H54 (cell line): ENCODE measurements around the gene DMBT1.

Source experiments
- DNase-seq: peaks from one replicate; pipeline ENCODE4 v3.0.0; 2011; ENCODE audit warnings: low spot score, mixed read lengths; ENCODE audit not compliant: insufficient read length
- FAIRE-seq: peaks from 3 replicates; lab custom pipeline; 2011; peaks lifted over from hg19 to GRCh38; lab: Jason Lieb, UNC
- POLR2A ChIP-seq: IDR thresholded peaks from 2 replicates; pipeline ENCODE4 v1.6.1; 2011; ENCODE audit warnings: low read depth, mild to moderate bottlenecking, low read length

Gene DMBT1

DNA sequence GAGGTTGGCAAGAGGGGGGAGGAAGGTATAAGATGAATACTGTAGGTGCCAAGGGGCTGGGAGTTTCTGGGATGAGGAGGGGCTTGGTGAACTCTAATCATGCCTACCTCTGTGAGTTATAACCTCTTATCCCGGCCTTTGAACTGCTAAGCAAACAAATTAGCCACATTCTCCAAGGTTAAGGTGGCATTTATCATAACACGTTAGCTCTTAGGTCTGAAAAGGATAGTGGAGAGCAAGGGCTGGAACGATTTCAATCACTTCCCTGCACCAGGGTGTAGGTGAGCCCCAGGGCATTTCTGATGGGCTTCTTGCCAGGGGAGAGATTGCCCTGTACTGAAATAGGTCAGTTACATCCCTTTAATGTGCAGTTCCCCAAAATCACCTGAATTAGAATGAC is 28.6 kb upstream of the DMBT1 start:
- no peak for TF ChIP-seq POLR2A
- FAIRE-seq (no peak), DNase-seq (no peak)

DNA sequence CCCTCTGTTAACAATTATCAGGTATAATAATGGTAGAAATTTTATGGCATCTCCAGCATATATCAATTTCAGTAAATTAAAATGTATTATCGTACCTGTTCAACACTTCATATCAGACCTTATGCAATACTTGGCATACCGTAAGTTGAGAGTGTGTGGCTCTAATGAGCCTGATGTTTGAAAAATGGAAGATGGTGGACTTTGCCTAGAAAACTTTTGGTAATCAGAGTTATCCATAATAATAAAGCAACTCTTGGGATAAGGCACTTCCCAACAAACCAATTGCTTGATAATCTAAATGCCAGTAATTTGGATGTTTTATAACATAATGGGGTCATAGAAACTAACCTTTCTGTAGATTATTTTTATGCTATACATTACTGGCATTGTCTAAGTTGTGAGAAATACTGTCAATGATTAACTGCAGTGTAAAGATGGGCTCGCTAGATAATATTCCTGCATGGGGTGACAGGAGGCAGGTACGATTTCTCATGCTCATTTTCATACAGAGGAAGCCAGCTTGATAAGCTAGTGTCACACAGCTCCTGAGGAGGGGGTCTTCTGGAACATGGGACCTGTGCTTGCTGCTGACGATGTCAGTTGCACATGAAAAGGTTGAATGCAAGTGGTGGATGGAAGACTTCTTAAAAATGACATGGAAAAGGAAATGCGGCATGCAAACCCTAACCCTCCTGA is 27.8 kb upstream of the DMBT1 start:
- no peak for TF ChIP-seq POLR2A
- DNase-seq (no peak), FAIRE-seq (no peak)

- FAIRE-seq (no peak), DNase-seq (no peak)
- TF ChIP-seq POLR2A, result no peak
Measured at GRCh38 chr10:122537545-122537944, 23.0 kb upstream of the DMBT1 start.

- FAIRE-seq (no peak), DNase-seq (no peak)
- no peak for TF ChIP-seq POLR2A
Measured at GRCh38 chr10:122541541-122542002, 19.0 kb upstream of the DMBT1 start.

DNA sequence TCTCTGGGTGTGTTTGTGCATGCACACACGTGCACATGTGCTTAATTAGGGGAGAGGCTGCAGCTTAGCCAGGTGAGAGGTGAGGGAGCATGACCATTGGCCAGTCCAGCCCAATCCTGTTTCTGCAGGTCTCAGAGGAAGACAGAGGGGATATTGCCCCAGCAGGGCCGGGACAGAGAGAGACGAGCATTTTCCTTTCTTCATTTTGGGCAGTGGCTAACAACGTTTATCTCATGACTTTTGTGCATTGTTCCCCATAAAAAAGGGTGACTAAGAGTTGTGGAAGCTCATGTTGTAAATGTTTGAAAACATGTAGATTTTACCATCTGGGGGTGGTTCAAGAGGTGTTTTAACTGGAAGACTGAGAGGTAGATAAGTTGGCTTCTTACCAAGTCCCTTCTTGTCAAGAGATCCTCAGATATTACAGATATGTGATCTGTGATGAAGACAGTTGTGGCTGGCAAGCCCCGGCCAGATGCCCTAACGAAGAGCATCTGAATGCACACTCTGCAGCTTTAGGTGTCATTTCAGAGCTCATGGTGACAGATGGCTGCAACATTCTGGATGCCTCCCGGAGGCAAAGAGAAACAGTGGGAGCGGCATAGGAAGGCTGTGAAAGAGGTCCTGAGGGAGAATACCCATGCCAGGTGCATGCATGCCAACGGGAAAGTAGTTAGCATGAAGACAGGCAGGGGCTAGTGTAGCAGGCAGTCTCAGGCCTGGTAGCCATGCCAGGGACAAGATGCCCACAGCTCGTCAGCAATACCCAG is 16.7 kb upstream of the DMBT1 start:
- no peak for TF ChIP-seq POLR2A
- DNase-seq (no peak), FAIRE-seq (no peak)

- no peak for TF ChIP-seq POLR2A
- FAIRE-seq (no peak), DNase-seq (no peak)
Measured at GRCh38 chr10:122544493-122544892, 16.1 kb upstream of the DMBT1 start.

GRCh38 chr10:122546242-122546641 is 14.3 kb upstream of the DMBT1 start:
- TF ChIP-seq POLR2A, result no peak
- FAIRE-seq (no peak), DNase-seq (no peak)

- TF ChIP-seq POLR2A, result no peak
- DNase-seq, result no peak
- no peak for FAIRE-seq
Measured at GRCh38 chr10:122548407-122549085, 12.0 kb upstream of the DMBT1 start.

DNA sequence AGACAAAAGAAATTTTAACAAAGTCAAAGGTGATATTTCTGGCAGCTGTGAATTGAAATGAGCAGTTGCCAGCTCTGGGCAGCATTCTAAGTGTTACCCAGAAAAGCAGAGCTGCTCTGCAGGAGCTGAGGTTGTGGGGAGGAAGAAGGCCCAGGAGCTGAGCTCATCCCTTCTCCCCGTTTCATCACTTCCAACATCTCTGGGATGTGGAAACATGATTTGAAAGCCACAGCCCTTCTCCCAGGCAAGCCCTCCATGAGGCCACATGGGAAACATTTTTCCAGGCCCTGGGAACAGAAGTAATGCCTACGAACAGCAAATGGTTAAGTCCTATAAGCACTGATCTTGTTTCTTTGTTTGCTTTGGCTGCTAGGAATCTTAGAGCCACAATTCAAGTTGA is 10.9 kb upstream of the DMBT1 start:
- no peak for TF ChIP-seq POLR2A
- no peak for FAIRE-seq
- no peak for DNase-seq

DNA sequence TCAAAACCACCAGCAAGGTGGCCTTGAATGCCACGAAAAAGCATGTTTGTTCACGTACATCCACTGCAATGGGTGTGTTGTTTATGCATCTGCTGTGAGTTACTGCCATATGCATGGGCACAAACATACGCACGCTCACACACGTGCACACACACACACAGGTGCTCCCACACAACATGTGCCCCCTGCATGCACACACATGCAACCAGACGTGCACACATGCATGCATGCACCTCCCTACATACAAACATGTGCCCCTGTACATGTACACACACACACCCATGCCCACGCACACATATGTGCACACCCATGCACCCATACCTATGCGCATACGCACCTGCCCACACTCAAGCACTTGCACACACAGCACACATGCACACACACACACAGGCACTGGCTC is 10.1 kb upstream of the DMBT1 start:
- FAIRE-seq (no peak), DNase-seq (no peak)
- TF ChIP-seq POLR2A, result no peak

GRCh38 chr10:122550983-122551382 is 9.6 kb upstream of the DMBT1 start:
- DNase-seq (no peak), FAIRE-seq (no peak)
- TF ChIP-seq POLR2A, result no peak

GRCh38 chr10:122551450-122551849 is 9.1 kb upstream of the DMBT1 start:
- no peak for FAIRE-seq
- TF ChIP-seq POLR2A, result no peak

GRCh38 chr10:122553341-122553740 is 7.2 kb upstream of the DMBT1 start:
- no peak for FAIRE-seq
- no peak for TF ChIP-seq POLR2A

More at GRCh38 chr10:122551450-122551849, 9.1 kb upstream of the DMBT1 start:
- no peak for DNase-seq

More at GRCh38 chr10:122553341-122553740, 7.2 kb upstream of the DMBT1 start:
- DNase-seq, result no peak
